ENCODE measurements around the gene RAB3IP.

Gene RAB3IP, protein sequence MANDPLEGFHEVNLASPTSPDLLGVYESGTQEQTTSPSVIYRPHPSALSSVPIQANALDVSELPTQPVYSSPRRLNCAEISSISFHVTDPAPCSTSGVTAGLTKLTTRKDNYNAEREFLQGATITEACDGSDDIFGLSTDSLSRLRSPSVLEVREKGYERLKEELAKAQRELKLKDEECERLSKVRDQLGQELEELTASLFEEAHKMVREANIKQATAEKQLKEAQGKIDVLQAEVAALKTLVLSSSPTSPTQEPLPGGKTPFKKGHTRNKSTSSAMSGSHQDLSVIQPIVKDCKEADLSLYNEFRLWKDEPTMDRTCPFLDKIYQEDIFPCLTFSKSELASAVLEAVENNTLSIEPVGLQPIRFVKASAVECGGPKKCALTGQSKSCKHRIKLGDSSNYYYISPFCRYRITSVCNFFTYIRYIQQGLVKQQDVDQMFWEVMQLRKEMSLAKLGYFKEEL

DNA sequence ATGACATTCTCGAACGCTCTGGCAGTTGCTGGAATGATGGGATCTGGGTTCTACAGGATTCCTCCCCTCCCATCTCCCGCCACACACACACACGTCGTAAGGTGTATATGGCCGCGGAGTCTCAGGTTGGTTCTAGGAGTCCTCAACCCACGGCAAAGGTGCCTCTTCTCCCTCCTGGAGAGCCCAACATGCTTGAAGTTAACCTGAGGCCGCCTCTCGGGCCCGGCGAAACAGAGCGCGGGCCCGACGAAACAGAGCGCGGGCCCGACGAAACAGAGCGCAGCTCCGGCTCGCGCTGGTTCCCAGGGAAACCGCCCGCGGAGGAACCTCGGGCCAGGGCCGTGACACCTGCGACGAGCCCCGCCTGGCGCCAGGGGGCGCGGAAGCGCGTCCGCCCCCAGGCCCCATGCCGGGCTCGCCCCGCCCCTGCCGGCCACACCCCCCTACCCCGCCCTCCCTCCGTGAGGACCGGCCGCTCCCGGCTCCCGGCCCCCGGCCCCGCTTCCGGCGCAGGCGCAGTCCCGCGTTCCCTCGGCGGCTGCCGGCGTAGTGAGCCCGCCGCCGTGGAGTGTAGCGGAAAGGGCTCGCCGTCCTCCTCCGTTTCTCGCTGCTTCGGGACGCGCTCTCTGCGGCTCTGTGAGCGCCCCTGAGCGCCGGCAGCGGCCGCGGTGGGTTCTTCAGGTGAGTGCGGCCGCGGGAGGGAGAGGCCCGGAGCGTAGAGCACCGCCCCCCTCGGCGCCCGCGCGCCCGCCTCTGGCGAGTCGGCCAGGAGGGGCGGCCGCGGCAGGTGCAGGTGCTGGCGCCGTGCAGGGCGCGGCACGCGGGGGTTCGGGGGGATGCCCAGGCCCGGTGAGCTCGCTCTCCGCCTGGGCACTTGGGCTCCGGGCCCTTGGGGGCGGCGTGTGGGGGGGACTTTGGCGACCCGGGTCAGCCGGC, at the start of gene RAB3IP:
Gene RAB3IP (plus strand): TSS at position 510 of the 936 bp plus-strand sequence. CDS start 16,549 bp downstream, outside the sequence.
- DNase-seq (ENCODE audit: low spot score) = peak; percentile 100

DNA sequence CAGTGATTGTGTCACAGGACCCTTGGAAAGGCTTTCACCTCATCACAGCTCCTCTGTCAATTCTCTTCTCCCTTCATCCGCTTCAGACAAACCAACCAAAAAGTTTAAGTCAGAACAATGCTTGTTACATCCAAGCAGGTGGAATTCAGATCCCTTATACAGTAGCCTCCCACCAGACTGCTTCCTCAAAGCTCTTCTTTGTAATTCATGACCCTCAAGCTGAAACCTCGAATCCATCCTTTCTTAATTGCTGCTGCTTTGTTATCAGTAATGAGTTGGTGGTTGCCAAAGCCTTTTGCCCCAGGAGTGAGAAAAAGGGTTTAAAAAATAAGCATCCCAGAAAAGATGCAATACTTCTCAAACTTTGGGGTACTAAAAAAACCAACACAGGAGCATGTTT, 49.0 kb upstream of the RAB3IP start:
- no peak for DNase-seq (ENCODE audit: low spot score)

DNA sequence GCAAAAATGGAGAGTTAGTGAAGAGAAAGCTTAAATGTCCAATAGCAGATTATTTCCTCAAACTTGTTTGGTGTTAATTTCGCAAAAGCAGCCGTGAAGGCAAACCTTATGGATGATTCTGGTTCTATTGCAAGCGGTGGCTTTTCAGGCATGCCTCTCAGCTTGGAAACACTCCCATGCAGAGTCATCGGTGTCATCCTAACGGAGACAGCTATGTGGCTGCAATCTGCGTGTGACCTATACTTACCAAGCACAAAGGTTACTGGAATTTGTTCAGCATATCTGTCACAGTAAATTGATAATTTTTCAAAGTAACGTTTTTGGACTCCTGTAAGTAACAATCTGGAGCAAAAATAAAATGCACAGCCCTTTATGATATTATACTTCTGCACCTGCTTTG, 44.5 kb upstream of the RAB3IP start:
- DNase-seq (ENCODE audit: low spot score) = no peak

DNA sequence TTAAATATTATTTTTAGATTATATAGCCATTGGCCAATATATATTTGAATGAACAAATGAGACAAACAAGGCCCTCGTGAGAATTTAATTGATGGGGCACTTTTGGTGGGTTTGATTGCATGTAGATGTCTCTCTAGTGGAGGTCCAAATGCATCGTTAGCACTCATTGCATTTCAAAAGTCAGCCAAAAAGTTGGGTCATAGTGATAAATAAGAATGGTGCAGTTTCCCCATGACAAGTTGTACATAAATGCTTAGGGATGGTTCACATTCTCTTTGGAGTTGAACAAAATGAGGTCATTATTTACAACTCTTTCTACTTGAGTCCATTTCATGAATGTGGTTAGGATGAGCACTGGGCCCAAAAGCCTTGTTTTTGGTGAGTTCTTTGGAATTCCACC, 40.6 kb upstream of the RAB3IP start:
- no peak for DNase-seq (ENCODE audit: low spot score)

DNA sequence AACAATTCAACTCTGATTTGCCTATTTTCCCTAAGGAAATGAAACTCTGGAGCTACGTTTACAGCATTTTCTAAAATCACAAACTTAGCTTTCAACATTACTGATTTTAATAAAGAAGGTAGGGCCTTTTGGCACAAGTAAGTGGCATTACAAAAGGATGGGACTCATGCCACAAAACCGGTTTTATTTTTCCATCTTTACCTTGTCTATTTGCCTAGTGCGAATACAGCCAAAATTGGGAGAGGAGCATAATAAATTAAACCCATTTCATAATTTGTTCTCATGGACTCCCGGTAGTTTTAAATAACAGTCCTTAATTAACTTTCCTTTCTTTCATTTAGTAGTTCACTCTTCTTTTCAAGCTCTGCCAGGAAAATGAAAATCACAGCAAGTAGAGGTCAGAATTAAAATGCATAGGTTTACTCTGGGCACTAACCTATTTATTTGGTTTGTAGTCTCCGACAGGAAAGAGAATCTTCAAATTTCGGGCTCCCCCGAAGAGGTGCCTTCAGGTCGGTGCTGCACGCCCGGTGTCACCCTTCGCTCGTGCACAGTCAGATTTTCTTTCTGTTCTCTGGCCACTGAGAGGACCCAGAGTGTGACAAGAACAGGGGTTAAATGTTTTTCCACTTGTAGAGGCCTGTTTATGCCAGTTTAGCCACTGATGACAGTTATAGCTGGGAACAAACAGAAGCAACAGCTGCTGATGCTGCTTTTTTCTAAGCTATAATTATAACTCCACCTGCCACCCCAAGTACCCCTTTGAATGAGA, 39.7 kb upstream of the RAB3IP start, which contains the start of gene BEST3:
Gene BEST3 (minus strand): TSS at position 535 of the 772 bp plus-strand sequence. CDS start 1,505 bp downstream, outside the sequence.
- DNase-seq (ENCODE audit: low spot score) = no peak

DNA sequence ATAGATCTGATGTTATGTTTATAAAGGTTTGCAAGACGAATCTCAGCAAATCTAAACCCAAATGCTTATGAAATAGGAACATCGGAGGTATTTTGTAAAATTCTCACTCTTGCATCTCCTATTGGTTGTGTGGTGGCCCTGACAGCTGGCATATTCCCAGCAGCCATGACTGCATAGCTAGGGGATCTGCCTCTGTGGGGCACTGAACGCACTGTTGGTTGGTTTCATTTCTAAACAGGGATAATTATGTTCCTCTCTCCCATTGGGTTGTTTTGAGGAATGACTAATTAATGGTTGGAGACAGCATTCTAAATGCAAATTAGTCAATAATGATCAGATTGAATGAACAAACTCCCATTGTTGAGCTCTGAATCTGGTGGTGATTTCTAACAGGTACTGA, 36.8 kb upstream of the RAB3IP start:
- no peak for DNase-seq (ENCODE audit: low spot score)

DNA sequence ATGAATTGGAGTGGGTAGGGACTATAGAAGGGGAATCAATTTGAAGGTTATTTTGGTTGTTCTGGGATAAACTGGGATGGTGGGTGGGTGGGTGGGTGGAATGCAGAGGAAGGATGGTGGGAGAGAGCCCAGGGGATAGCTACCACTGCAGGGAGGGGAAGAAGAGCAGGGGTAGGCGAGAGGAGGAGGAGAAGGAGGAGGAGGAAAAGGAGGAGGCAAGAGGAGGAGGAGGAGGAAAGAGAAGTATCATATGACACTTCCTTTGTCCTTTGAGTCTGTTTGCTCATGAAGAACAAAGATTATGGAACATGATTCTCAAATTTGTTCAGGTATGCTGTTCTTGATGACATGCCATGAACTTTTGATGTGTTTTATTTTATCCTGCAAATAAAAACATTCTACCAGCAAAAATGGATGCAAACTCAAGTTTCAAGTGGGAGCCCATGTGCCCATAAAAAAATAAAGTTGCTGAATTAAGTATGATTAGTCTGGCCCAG, 35.5 kb upstream of the RAB3IP start:
- no peak for DNase-seq (ENCODE audit: low spot score)

DNA sequence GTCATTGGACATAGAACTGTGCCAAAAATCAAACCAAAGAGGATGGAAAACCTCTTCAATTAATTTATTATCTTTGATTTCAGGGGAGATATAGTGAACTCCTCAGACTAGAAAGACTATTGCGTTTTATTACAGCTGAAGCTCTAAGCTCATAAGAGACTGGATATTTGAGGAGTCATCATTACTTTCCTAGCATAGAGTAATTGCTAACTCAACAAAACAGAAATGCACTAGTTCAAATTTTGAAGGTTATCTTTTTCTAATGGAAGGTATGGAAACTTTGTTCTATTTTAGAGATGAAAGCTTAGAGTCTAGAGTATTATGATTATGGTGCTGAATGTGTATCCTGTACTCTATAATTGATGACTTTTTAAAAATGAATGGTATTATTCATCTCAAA, 34.3 kb upstream of the RAB3IP start:
- DNase-seq (ENCODE audit: low spot score) = no peak

DNA sequence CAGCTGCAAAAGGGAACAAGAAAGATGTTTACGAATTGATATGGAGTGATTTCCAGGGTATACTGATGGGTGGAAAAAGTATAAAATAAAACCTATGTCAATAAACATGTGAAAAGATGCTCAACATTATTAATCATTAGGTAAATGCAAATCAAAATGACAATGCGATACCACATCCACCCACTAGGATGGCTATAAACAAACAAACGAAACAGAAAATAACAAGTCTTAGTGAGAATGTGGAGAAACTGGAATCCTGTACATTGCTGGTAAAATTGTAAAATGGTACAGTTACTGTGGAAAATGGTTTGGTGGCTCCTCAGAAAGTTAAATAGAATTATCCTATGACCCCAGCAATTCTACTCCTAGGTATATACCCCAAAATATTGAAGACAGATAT, 30.0 kb upstream of the RAB3IP start:
- DNase-seq (ENCODE audit: low spot score) = no peak

DNA sequence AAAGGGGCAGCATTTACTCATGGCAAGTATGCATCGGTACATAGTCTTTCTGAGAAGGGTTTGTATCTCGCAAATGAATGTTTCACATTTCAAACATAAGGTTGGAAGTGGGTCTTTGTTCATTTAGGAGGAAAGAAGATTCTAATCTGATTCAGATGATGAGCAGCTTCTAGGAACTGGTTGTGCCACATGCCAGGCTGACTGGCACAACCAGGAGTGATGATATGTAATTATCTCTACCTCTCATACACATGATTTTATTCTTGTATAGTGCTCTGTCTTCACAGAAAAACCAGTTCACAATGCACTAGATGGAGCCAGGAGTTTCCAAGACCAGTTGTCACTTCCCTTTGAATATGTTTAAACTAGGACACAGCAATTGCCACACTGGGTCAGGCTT, 25.8 kb upstream of the RAB3IP start:
- DNase-seq (ENCODE audit: low spot score) = no peak

DNA sequence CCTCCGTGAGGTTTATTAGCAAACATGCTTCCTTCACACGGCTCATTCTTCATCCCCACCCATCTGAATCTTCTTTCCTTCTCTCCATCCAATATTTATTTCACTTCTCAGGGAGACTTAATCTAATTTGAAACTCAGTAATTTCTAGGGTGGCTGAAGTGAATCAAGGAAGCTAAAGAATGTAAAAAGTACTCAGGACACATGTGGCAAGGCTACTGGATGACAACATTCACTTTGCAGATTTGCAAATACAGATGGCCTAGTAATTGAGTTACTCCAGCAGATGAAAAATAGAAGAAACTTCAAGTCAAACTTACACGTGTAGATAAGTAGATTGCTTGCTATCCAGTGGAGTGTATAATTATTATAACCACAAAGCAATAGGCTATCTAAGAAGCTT, 24.1 kb upstream of the RAB3IP start:
- DNase-seq (ENCODE audit: low spot score) = no peak

DNA sequence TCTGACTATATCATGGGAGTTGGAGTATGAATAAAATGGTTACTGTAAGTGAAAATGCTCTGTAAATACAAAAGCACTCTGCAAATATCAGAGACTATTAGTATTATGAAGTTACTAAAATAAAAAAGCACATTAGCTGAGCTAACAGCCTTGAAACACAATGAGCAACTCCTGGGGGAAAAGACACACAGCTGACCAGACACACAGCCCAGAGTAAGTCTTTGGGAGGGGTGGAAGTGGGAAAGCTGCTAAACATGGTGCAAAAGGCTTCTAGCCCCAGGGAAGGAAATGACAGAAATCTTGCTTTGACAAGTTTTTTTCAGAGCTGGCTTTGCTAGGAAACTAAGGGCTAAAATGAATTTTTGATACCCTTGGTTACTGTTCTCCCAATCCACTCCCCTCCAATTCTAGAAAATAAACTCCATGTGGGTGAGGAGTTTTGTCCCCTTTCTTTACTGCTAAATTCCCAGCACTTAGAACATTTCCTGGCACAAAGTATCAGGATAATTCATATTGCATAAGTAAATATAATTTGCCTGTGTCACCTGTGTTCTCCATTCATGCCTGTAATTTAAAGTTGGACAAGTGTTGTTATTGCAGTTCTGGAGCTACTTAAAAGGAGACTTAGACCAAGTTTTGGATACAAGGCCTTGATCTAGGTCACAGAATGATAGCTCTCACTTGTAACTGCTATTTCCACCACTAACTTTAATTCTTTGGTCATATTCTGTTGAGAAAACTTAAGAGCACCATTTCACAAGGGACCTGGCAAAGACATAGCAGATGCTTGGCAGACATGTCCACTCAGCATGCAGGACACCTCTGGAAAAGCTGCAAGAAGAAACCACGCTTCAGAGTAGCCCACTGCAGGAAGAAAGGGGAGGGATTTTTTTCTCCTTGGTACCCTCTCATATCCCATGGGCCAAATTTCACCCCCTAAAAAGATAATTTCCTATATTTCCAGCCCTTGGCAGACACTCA, 19.0 kb upstream of the RAB3IP start:
- no peak for DNase-seq (ENCODE audit: low spot score)

DNA sequence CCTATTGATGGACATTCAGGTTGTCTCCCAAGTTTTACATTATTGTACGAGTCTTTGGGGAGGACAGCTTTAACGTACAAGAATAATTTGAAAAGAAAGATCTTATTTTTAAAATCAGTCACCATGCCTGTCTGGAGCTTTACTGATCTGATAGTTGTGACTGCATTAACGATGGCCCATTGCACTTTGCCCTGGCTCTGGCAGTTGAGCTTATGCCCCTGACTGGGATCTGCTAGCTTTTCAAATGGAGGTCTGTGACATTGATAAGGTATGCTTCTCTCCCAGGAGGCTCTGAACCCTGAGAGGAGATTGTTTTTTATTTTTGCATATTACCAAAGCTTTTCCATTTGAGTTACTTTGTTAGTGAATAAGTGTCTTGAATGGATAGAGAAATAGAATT, 17.9 kb upstream of the RAB3IP start:
- DNase-seq (ENCODE audit: low spot score) = no peak

DNA sequence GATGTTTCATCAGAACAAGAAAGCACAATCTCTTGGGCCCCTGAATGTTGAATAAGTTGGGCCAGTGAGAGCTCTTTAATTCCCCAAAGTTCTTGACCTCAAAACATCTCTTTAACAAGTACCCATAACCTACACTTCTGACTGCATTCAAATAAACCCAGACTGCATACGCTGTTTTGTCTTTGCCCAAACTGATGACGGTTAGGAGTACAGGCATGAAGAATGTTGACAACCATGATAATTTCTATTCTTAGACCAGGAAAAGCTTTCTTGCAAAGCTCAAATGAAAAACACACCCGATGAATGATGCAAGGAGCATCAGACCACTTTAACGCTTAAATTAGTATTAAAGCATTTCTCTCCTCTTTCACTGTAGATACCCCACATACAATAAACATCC, 11.7 kb upstream of the RAB3IP start:
- no peak for DNase-seq (ENCODE audit: low spot score)

DNA sequence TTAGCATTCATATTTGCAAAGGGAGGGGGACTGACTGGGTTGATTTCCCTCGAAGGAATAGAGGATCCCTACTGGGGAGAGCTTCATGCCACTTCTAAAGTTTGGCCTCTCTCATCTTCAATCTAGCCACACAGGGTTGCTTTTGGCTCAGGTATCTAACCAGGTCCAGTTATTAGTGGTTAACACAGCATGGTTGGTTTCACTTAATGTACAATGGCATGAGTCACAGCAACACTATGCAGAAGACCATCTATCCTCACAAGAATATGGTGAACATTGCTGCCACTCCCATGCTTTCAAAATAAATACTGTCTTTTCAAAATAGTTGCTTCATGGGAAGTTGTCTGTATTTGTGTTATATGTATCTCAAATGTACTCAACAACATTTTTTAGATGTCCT, 6.6 kb upstream of the RAB3IP start:
- DNase-seq (ENCODE audit: low spot score) = no peak

DNA sequence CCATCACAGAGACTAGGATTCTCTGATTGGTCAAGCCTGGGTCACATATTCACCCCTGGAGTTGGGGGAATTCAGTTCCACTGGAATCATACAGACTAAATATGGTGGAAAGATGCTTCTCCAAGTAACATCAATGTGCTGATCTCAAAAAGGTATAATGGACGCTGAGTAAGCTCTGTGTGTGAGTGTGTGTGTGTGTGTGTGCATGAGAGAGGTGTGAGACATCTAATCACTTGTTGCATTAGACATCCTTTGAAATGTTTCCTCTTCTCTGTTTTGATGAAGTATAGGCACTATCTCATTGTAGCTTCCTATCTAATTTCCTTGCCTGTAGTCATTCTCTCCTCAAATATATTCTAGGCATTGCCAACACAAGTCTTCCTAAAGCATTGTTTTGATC, 5.0 kb upstream of the RAB3IP start:
- DNase-seq (ENCODE audit: low spot score) = no peak

DNA sequence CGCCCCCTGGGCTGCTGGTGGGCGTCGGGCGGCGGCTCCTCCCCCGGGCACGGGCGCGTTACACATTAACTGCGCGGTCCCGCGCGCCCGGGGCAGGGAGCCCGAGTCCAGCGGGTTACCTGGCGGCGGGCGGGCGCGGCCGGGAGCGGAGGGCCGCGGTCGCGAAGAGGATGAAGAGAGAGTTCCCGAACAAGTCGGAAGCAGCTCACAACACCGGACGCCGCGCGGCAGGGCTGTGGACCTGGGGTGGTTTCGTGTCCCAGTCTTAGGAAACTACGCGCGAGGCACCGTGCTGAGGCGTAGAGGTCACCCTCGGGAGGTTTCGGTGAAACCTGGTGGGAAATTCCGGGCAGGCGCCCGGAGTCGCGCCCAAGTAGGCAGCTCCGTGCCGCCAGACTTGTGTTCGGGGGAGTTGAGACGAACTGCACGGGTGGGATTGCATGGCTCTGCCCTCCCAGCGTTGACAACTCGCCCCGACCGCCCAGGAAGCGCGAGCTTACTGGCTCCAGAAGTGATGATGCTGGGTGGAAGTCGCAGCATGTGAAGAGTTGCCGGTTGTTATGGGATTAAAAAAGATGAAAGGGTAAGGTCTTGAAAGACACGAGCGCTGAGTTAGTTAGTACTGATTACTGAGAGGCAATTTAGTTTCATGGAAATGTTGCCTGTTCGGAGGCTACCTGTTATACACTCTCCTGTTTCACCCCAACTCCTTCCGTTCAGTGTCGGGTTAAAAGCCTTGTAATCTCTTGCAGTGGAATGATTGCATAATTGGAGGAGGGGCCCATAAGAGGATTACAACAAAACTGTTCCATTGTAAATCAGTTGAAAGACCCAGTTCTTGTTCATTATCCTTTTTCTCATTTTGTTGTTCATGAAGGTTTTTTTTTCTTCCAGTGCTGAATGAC, 879 bp downstream of the RAB3IP start:
- DNase-seq (ENCODE audit: low spot score) = peak; percentile 65

DNA sequence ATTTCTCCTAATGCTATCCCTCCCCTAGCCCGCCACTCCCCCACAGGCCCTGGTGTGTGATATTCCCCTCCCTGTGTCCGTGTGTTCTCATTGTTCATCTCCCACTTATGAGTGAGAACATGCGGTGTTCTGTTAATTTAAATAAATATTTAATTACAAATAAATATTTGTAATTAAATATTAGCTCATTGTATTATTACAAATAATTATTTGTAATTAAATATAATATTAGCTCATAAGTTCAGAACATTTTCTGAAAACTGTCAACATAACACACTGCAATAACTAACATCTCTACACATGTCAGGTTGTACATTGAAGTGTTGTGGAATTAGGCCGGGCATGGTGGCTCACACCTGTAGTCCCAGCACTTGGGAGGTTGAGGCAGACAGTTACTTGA, 5.4 kb downstream of the RAB3IP start:
- DNase-seq (ENCODE audit: low spot score) = no peak

DNA sequence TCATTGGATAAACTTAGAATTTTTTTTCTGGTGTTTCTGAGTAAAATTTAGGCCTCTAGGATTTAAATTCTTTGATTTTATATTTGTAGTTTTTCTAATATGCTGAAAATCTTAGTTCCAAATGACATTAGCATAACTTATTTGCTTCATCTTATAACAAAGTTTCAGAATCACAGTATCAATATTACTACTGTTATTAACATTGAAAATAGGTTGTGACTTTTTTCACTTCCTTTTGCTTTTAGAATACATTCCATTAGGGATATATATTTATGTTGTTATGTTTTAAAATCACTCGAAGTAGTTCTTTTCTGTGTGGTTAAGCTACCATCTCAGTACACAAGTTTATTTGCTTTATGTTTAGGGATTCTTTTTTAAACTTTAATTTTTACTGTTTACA, 12.8 kb downstream of the RAB3IP start:
- DNase-seq (ENCODE audit: low spot score) = no peak

DNA sequence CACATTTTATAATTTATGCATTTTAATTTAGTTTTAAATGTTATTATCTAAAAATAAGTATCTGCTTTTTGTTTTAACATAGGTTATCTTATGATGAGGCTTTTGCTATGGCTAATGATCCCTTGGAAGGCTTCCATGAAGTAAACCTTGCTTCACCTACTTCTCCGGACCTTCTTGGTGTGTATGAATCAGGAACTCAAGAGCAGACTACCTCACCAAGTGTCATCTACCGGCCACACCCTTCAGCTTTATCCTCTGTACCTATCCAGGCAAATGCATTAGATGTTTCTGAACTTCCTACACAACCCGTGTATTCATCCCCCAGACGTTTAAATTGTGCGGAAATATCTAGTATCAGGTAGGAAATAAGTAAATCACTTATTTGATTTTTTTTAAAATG, 16.6 kb downstream of the RAB3IP start:
- no peak for DNase-seq (ENCODE audit: low spot score)
